ENCODE data around the gene MEOX2.

Gene MEOX2

DNA sequence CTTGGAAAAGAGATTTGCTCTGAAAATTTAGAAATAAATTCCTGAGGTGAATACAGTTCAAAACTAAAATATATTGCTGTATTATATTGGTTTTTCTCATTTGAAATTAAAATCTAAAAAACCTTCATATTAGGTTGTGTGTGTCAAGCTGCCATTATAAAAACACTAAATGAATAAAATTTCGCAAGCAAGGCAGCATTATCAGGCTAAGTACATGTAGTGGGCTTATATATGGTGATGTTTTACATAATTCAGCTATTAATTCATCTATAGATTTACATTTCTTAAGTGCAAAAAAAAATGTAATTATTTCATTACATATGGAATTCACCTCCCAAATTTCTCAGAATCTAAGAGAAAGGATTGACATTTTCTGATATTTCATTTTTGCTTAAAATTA lies 5.3 kb downstream of the MEOX2 start:
- no peak for DNase-seq (ENCODE audit: low spot score)

DNA sequence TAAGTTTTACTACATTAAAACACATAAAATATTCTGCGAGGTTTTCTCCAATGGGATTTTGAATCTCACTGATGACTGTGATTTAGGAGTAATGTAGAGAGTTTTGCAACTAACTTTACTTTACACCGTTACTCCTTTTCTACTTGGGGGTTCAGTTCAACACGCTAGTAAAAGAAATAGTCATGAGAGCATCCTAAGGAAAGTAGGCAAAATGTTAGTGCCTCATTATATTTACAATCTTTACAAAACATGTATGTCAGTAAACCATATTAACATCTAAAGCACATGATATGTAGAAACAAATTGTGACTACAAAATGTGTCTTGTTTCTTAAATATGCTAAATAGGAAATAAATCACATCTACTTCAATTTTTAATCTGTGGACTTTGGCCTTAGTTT lies 6.0 kb downstream of the MEOX2 start:
- DNase-seq (ENCODE audit: low spot score), result no peak

DNA sequence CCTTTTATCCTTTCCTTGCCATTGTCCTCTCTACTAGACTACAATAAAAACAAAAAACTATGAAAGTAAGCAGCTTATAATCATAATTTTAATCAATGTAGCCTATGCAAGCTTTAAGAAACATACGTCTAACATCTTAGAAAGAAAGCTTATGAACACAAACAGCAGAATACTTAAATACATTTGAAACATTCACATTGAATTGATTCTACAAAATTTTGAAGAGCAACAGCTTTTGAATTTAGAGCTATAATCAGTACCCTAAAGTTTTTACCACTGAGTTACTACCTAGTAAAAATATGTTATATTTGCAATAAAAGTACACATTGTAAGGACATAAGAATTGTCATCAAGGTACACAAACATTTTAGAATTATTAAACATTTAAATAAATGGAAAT lies 7.2 kb downstream of the MEOX2 start:
- no peak for DNase-seq (ENCODE audit: low spot score)

DNA sequence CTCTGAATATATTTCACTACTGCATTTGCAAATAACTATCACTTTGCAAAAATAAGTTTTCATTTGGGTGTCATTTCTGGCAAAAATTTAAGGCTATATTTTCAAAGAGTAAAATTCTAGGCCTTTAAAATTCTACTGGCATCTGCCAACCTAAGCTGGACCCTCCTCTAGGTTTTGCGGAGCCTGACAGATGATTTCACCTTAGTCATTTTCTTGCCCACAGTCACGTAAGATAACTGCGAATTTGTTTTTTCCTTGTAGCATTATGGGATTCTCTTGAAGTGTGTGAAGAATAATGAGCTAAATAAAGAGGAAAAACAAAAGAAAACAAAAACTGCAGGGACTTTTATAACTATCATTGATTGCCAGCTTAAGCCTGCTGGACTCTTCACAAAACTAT lies 7.8 kb downstream of the MEOX2 start:
- DNase-seq (ENCODE audit: low spot score), result no peak

DNA sequence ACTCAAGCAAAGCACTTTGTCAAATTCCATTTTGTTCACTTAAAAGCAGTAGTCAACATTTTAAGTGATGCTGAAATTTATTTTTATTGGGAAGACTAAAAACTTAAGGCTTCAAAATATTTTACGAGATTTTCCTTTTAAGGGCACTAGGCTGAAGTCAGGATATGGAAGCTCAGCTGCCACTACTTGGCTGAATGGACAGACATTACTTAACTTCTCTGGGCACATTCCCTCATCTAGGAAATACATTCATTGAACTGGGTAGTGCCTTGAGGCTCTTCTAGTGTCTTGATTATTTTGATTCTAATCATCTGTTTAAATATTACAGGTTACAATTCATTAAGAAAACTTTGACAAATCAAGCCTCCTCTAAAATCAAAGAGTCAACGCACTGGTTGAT lies 11.1 kb downstream of the MEOX2 start:
- no peak for DNase-seq (ENCODE audit: low spot score)

DNA sequence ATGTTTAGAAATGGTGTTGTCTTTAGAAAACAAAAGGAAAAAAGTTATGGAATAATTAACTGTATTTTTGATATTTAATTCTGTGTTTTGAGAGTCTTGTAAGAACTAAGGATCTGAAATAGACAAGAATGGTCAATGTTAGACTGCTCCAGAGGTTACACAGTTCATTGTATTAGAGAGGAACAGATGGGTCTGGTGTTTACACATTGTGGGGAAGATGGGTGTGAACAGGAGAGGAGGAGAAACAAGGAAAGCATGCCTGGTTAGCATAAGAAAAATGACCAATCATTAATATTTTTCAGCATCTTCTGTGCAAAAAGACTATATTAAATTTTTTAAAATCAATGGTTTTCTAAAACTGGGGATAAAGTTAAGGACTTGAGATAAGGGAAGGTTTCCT lies 11.9 kb downstream of the MEOX2 start:
- DNase-seq (ENCODE audit: low spot score), result no peak

DNA sequence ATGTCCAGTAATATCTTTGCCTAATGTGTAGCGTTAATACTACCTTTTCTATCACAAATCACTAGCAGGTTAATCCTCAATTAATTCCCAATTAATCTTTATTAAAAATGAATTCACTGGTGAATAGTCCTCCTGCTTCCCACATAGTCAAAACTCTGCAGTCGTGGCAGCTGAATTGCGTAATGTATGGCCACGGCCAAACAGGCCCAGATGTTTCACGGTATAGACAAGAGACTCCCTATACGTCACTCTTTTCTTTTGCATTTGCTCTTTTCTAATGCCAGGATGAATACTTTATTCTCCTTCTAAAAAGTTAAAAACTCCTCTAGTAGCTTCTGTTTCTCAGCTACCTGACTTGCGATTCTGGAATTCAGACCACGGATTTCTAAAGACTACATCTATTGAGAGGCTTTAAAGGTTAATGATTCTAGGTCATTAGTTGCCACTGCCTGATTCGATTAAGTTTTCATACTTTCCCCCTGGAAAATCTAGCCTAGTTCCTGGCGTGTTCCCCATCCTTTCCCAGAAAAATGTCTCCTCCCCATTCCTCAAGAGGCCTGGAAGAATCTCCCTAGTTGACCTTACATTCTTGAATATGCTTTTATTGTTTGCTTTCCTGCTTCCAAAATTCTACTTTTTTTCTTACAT lies 16.9 kb downstream of the MEOX2 start:
- DNase-seq (ENCODE audit: low spot score), result no peak

DNA sequence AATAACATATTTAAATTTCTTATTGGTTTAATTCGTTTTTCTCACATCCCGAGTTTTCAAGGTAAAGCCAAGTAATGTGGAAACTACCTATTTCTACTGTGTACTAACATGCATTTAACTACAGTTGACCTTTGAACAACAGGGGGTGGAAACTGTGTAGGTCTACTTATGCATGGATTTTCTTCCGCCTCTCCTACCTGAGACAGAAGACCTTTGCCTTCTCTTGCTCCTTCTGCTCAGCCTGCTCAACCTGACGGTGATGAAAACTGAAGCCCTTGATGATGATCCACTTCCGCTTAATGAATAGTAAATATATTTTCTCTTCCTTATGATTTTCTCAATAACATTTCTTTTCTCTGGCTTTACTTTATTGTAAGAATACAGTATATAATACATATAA lies 18.5 kb downstream of the MEOX2 start:
- no peak for DNase-seq (ENCODE audit: low spot score)

DNA sequence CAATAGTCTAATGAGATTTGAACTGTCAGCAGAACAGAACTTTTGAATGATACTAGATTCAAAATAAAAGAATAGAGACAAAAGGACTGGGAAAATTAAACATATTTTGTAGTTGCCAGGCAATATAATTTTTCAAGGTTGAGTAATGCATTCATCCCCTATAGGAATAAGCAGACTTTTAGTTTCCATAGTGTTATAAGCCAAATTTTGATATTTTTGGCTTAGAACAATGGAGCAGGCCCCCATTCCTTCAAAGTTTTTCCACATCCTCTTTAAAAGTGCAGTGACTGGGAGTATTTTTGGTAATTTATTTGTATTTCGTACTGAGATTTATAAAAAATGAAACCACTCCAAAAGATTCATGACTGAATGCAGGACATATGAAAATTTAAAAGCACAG lies 24.0 kb downstream of the MEOX2 start:
- no peak for DNase-seq (ENCODE audit: low spot score)

DNA sequence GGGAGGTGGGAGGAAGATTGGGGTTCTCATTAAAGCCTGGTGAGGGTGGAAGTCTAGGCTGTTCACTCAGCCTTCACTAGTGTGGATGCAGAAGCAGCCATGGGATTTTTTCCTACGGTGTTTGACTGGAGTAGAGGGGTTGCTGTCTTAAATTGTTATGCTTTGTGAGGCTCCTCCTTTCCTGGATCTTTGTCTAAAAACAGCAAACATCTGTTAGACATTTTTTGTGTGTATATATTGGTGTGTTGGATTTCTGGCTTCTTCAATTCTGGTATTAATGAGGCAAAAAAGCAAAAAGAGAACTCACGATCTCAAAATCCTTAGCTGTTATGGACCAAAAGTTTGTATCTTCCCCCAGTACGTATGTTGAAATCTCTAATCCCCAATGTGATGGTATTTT lies 28.2 kb downstream of the MEOX2 start:
- DNase-seq (ENCODE audit: low spot score), result no peak

DNA sequence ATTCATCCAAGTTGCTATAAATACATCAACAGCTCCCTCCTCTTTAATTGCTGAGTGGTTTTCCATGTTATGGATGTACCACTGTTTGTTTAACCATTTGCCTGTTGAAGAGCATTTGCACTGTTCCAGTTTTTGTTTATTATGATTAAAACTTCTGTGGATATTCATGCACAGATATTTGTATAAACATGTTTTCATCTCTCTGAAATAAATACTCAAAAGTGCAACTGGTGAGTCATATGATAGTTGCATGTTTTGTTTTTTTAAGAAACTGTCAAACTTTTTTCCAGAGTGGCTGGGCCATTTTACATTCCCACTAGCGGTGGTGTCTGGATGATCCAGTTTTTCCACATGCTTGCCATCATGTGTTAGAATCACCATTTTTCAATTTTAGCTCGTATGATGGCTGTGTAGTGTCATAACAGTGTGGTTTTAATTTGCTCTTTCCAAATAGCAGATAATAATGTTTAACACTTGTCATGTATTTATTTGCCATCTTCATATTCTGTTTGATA lies 33.6 kb downstream of the MEOX2 start:
- no peak for DNase-seq (ENCODE audit: low spot score)

DNA sequence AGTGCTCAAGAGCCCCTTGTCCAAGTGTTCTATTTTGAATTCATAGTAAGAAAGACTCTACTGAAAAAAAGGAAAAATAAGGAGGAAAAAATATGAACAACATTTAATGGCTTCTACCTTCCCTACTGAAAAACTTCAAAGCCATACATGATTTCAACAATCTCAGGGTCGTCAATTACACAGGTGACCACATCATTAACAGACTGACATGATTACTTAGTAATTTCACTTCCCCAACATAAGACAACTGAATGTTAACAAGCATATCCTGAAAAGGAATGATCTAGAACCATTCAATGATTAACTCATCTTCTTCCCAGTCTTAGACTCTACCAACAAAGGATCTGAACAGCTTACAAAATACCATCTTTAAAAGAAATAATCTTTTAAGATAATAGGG lies 34.8 kb downstream of the MEOX2 start:
- no peak for DNase-seq (ENCODE audit: low spot score)

DNA sequence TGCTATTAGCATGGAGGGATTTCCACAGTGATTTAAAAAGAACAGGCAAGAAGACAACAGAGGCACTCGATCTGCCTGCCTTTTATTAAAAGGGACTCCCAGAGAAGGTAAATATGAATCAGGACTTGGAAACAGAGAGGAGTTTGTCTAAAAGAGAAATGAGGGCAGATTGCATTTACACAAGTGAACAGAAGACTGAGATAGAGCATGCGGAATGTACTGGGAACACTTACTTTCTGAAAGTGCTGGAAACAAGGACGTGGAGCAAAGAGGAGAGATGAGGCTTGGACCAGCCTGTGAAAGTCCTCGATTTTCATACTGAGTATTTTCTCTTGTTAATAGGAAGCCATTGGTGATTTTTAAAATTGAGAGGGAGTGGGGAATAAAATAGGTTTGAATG lies 35.7 kb downstream of the MEOX2 start:
- DNase-seq (ENCODE audit: low spot score), result no peak

DNA sequence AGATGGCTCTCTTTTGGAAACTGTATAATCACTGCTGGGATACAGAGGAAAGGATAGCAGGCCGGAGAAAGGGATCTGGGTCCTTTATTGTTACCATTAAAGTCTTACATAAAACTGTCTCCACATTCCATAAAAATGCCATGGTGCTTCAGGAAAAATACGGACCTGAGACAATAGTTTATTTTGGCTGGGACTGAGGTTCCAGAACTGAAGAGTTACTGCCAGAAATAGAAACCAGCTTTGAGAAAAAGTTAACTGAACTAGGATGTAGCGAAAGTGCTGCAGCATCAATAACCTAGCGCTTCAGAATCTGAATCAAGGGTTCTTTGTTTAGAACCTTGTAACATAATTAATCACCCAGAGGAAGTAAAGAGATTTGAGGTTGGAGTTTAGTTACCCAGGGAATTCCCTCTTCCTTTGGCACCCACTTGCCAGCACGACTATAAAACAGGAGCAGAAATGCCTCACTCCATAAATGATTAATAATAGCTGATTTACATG lies 38.0 kb downstream of the MEOX2 start:
- no peak for DNase-seq (ENCODE audit: low spot score)

DNA sequence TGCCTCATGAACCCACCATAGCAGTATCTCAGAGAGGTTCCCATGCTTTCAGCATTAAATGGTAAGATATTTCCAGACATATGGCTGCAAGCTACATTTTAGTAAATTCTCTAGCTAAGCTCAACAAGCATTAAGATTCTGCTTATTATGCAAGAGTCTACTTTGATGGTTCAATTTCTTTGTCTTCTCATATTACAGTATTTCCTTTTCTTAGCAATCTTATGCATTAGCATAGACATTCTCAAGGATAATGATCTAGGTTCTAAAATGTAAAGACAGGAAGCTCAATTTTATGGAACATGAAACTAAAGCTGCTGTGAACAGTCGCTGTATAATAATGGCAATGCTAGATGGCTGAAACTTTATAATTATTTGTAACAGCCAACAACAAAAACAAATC lies 39.2 kb downstream of the MEOX2 start:
- no peak for DNase-seq (ENCODE audit: low spot score)

DNA sequence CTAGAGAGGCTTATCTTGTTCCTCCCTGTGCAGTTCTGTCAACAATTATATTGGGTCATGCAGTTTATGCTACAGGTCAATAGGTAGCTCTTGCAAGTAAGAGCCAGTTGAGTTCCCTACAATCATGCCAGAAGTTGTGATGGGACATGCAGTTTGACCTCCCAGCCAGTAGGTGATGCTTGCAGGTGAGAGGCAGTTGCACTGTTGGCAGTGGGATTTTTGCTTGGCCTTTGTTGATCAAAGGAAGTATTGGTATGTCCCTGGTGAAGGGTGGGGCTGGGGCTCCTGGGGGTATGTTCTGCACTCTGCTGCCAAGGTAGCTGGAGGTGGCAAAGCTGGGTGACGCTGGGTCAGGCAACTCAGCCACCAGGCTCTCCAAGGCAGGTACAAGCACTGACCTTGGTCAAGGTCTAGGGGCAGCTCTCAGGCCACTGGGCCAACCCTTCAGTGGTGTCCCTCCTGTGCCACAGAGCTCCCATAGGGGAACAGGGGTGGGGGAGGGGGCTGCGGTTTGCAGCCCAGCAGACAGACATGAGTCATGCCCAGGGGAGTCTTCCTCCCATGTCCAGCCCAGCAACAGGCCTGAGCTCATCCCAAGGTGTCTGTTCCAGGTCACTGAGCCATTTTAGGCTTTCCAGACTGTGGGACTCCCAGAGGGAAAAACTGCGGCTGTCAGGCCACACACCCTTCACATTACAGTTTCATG lies 43.3 kb downstream of the MEOX2 start:
- no peak for DNase-seq (ENCODE audit: low spot score)

DNA sequence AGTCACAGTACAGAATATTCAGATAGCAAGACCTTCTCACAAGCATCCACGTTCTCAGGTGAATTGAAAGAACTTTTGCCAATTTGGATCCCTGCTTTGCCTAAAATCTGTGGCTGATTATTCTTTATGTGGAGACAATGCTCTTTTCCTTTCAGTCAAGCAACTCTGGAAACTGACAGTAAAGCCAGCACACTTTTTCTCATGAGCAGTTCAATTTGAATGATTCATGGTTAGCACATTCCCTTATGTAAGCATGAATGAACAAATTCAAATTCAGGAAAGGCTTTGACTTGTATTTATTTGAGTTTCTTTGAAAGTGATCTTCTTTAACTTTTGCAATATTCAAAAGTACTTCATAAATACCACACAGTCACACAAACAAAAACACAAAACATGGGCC lies 57.6 kb downstream of the MEOX2 start:
- peak; percentile 4 for DNase-seq (ENCODE audit: low spot score)

DNA sequence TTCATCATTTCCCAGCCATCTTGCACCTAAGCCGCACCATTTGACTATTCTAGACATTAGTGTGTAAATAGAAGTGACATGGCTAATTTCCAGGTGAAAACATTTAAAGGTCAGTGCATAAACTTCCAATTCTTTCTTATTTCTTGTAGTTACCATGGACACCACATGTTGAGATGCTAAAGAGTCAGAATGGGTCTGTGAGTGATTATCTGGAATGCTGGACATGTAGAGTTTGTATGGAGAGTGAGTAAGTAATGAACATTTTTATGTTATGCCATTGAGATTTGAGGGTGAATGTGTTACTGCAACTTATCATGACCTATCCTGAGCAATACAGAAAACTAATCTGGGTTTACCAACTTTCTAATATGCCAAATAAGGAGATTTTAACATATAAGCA lies 60.4 kb downstream of the MEOX2 start:
- DNase-seq (ENCODE audit: low spot score), result no peak

DNA sequence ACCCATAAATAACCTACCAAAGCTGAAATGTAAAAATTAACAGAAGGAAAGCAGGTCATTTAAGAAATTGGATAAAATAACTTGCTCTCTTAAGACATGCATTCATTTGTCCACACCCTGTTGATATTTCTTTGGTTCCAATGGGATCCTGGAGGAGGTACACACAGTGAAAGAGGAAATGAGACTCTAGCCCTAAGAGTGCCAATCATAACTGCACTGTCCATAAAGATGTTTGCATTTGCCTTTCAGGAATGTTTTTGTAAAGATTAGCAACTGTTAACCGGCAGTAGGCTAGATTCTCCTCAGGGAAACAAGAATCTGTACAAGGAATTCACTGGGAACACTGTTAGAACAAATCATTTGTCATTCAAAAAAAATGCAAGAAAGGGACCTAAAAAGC lies 61.0 kb downstream of the MEOX2 start:
- DNase-seq (ENCODE audit: low spot score), result no peak

DNA sequence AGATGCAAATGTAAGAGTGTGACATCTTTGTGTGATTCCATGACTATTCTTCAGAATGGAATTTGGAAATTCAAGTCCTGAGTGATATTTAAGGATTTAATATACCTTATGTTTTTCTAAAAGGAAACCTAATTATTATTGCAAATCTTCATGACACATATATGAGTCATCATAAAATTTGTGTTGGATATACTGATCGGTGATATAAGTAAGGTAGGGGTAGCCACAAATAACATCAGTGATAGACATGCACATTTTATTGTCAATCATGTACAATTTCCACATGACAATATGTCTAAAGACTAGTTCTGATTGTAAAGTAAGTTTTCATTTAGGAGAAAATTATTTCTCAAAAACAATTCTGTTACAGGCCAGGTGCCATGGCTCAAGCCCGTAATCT lies 65.0 kb downstream of the MEOX2 start:
- no peak for DNase-seq (ENCODE audit: low spot score)

DNA sequence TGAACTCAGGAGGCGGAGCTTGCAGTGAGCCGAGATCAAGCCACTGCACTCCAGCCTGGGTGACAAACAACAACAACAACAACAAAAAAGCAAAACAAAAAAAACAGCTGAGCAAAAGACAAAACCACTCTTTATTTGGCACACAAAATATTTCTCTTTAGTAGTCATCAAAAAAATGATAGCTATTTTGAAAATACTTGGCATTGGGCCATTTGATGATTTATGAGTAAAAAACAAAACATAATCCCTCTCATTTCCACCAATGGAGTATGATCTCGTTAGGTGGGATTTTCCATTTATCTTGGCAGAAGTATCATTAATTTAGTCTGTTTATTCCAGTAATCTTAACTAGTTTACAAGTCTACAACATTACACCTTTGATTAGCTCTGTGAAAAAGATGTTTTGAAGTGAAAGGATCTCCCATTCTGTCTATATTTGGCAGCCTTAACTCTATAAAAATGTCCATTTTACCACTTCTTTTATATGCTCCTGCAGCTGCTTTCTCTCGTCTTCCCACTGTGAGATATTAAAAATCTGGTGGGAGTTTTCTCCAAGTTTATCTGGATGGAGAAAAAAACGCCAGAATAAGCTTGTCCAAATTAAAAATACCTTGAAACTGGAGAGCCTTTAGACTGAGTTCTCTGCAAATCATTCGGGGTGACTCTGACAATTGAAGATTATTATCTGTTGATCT lies 65.8 kb downstream of the MEOX2 start:
- DNase-seq (ENCODE audit: low spot score), result no peak

DNA sequence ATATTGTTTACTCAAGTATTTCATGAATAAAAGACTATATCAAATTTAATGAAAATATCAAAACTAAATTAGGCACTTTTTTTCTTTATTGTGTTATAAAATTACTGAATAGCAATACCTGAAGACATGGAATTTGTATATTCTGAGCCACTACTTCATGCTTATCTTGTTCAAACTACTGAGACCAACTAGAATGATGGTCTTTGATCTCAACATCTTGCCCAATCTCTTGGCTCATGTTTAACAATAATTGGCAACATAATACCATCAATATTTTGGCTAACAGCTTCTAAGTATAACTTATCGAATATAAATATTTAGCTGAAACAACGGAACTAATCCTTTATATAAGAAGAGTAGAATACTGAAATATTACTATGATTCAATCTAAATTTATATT lies 68.2 kb downstream of the MEOX2 start:
- DNase-seq (ENCODE audit: low spot score), result no peak

DNA sequence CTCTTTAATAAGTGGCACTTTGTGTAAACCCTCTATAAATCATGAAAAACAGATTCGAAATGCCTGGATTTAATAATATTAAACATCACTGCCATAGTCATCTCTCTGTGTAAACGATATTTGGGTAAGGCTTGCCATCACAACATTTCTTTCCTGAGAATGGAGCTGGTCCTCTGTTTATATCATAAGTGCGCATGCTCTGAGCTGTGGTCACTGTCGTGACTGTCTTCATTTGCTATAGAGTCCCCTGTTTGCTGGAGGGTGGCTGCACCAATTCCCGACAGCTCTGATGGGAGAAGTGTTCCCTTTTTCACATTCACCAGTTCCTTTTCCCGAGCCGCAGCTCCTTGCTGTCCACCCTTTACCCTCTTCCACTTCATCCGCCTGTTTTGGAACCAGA lies 74.3 kb downstream of the MEOX2 start:
- no peak for DNase-seq (ENCODE audit: low spot score)

Data from AG08396 (cell line).